ENCODE data around the gene COPS2. TPM values are rescaled to one million over a fixed set of nuclear protein-coding genes. Genes with fewer than 3 reads are reported as not detected.

COPS2 gene
- total RNA-seq, 1 donor from 2014 or later: 32.9 TPM

DNA sequence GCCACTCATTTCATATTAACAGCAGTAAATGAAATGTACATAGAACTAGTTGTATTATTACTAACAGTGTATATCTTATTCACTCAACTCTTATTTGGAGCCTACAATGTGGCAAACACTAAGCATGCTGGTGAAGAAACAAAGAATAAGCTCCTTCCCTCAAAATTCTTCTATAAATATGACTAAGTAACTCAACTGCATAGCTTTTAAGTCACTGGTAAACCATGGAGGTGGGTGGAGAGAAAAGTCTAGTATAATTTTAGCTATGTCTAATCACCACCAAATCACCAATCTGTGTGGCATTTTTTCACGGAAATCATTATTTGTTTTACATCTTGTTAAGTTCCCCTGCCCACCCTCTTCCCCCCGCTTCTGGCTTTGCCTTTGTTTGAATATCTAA, 17.5 kb downstream of the COPS2 start:
- no peak overlapping the region for H3K4me3 ChIP-seq (ENCODE audit: low read depth, low read length)
- no peak for DNase-seq (ENCODE audit: low read depth)
- FAIRE-seq: no peak
- no peaks in the 10 kb centered on the region for H3K27me3 ChIP-seq (ENCODE audit: control insufficient read depth, insufficient read depth, low read length)
- H3K36me3 ChIP-seq (ENCODE audit: control insufficient read depth, insufficient read depth, low read length): peaks cover 6% of the 10 kb centered on the region
- TF ChIP-seq, protein P1, sequence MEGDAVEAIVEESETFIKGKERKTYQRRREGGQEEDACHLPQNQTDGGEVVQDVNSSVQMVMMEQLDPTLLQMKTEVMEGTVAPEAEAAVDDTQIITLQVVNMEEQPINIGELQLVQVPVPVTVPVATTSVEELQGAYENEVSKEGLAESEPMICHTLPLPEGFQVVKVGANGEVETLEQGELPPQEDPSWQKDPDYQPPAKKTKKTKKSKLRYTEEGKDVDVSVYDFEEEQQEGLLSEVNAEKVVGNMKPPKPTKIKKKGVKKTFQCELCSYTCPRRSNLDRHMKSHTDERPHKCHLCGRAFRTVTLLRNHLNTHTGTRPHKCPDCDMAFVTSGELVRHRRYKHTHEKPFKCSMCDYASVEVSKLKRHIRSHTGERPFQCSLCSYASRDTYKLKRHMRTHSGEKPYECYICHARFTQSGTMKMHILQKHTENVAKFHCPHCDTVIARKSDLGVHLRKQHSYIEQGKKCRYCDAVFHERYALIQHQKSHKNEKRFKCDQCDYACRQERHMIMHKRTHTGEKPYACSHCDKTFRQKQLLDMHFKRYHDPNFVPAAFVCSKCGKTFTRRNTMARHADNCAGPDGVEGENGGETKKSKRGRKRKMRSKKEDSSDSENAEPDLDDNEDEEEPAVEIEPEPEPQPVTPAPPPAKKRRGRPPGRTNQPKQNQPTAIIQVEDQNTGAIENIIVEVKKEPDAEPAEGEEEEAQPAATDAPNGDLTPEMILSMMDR (IDR thresholded peaks at IDR 0.05; ENCODE audit: insufficient read depth, low read length, severe bottlenecking): no peak

DNA sequence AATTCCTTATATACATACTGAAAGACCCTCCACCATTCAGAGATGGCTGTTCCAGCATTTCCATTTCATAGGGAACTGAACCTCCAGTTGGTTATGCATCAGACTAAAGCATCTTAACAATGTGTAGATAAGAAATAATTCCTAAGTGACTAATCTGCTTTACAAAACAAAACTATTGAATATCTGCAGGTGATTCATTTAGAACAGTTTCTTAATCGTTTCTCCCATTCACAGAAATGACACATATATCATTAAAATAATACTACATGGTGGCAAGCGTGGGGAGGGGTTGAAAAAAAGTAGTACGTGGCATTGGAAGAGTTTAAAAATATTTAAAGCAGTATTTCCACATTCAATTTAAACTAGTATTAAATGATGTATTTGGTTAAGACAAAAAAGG, 19.5 kb downstream of the COPS2 start:
- Histone ChIP-seq H3K27me3 (ENCODE audit: control insufficient read depth, insufficient read depth, low read length) (no peaks in the 10 kb centered on the region), H3K4me3 (ENCODE audit: low read depth, low read length) (no peak overlapping the region), H3K36me3 (ENCODE audit: control insufficient read depth, insufficient read depth, low read length) (peaks cover 5% of the 10 kb centered on the region)
- FAIRE-seq (no peak), DNase-seq (ENCODE audit: low read depth) (peak; percentile 85)
- TF ChIP-seq, protein P1 (IDR thresholded peaks at IDR 0.05; ENCODE audit: insufficient read depth, low read length, severe bottlenecking): no peak

DNA sequence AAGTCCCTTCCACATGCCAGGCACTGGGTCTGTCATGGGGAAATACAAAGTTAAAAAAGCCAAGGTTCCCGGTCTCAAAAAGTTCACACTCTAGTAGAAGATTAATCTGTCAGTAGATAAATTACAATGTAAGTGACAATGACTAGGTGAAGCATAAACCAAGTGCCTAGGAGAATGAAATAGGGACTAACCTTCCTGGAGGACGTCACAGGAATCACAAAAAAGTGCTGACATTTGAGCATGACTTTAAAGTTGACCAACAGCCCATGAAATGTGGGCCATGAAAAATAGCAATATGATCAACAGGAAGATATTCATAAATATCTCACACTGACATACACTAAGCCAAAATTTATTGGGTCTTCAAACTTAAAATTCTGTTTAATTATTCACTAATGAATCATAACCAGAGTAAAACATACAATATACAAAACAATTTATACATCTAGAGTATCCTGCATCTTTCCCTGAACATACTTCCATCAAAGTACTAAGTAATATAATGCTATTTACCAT, 20.0 kb downstream of the COPS2 start:
- Histone ChIP-seq H3K4me3 (ENCODE audit: low read depth, low read length) (no peak overlapping the region), H3K36me3 (ENCODE audit: control insufficient read depth, insufficient read depth, low read length) (peaks cover 6% of the 10 kb centered on the region), H3K27me3 (ENCODE audit: control insufficient read depth, insufficient read depth, low read length) (no peaks in the 10 kb centered on the region)
- FAIRE-seq (no peak), DNase-seq (ENCODE audit: low read depth) (no peak)
- TF ChIP-seq, protein P1 (IDR thresholded peaks at IDR 0.05; ENCODE audit: insufficient read depth, low read length, severe bottlenecking): no peak

GRCh38 chr15:49134683-49135341, 20.6 kb downstream of the COPS2 start:
- Histone ChIP-seq H3K27me3 (ENCODE audit: control insufficient read depth, insufficient read depth, low read length) (no peaks in the 10 kb centered on the region), H3K4me3 (ENCODE audit: low read depth, low read length) (no peak overlapping the region), H3K36me3 (ENCODE audit: control insufficient read depth, insufficient read depth, low read length) (peaks cover 6% of the 10 kb centered on the region)
- FAIRE-seq: no peak
- TF ChIP-seq, protein P1 (IDR thresholded peaks at IDR 0.05; ENCODE audit: insufficient read depth, low read length, severe bottlenecking): no peak
- DNase-seq (ENCODE audit: low read depth): no peak

DNA sequence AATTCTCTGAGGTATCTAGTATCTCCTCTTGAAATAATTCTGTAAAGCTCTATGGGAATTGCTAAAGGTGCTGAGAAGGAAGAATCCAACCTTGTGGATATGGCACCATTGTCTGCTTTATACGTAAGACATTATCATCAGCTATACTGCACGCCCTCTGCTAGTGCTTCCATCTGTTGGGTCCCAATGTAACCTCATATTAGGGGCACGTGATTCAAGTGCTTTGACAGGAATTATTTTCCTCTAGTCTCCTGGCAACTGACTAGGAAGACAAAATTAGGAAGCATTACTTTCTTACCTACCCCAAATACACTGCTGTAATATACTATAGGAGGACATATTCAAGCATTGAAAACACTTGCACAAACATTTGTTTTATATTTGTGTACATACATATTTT, 24.0 kb downstream of the COPS2 start:
- TF ChIP-seq, protein P1 (IDR thresholded peaks at IDR 0.05; ENCODE audit: insufficient read depth, low read length, severe bottlenecking): no peak
- Histone ChIP-seq H3K4me3 (ENCODE audit: low read depth, low read length) (no peak overlapping the region), H3K27me3 (ENCODE audit: control insufficient read depth, insufficient read depth, low read length) (no peaks in the 10 kb centered on the region), H3K36me3 (ENCODE audit: control insufficient read depth, insufficient read depth, low read length) (peaks cover 6% of the 10 kb centered on the region)
- FAIRE-seq: no peak
- DNase-seq (ENCODE audit: low read depth): no peak

- Histone ChIP-seq H3K4me3 (ENCODE audit: low read depth, low read length) (no peak overlapping the region), H3K27me3 (ENCODE audit: control insufficient read depth, insufficient read depth, low read length) (no peaks in the 10 kb centered on the region), H3K36me3 (ENCODE audit: control insufficient read depth, insufficient read depth, low read length) (no peaks in the 10 kb centered on the region)
- no peak for FAIRE-seq
- TF ChIP-seq, protein P1 (IDR thresholded peaks at IDR 0.05; ENCODE audit: insufficient read depth, low read length, severe bottlenecking): no peak
- no peak for DNase-seq (ENCODE audit: low read depth)
These were observed 31.0 kb downstream of the COPS2 start for GRCh38 chr15:49124371-49124770.

Data from bronchial epithelial cell (primary cell).